Retinal pigment epithelial cell (primary cell): ENCODE data around the gene TGFBR3L.
"Not testable (repeated sequence)": the region's sequence is repeated elsewhere in the genome, so short reads cannot be mapped to it uniquely, and the experiment has no call there.

ENCODE experiments used
- DNase-seq: peaks from one replicate; pipeline ENCODE4 v3.0.0-alpha.2; 2010; ENCODE audit warnings: low read depth
- H3K4me3 ChIP-seq: 2 replicates; pipeline ENCODE4 v1.5.1; 2011; ENCODE audit warnings: mild to moderate bottlenecking, low read length, control low read depth, moderate library complexity
- TF ChIP-seq, protein P1 (sequence below): conservative IDR thresholded peaks from 2 replicates; pipeline ENCODE4 v1.5.1; 2011; ENCODE audit warnings: low read depth, low read length, control low read depth, inconsistent platforms

TGFBR3L gene

DNA sequence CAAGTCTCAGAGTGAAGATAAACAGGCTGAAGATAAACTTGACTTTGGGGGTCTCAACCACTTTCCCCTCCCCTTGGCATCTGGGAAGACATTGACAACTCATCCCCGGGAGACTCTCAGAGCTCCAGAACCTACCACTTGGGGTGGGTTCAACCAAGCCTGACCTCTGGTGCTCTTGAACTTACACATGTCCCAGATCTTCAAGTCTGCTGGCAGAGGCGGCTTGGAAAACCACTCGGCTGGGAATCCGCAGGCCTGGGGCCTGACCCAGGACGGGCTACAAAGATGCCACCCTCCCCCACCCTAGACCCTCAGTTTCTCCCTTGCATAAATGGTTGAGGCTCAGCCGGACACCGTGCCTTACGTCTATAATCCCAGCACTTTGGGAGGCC is 25.8 kb upstream of the TGFBR3L start:
- peak overlapping the region; percentile 71 for H3K4me3 ChIP-seq
- TF ChIP-seq, protein P1, sequence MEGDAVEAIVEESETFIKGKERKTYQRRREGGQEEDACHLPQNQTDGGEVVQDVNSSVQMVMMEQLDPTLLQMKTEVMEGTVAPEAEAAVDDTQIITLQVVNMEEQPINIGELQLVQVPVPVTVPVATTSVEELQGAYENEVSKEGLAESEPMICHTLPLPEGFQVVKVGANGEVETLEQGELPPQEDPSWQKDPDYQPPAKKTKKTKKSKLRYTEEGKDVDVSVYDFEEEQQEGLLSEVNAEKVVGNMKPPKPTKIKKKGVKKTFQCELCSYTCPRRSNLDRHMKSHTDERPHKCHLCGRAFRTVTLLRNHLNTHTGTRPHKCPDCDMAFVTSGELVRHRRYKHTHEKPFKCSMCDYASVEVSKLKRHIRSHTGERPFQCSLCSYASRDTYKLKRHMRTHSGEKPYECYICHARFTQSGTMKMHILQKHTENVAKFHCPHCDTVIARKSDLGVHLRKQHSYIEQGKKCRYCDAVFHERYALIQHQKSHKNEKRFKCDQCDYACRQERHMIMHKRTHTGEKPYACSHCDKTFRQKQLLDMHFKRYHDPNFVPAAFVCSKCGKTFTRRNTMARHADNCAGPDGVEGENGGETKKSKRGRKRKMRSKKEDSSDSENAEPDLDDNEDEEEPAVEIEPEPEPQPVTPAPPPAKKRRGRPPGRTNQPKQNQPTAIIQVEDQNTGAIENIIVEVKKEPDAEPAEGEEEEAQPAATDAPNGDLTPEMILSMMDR, result no peak

DNA sequence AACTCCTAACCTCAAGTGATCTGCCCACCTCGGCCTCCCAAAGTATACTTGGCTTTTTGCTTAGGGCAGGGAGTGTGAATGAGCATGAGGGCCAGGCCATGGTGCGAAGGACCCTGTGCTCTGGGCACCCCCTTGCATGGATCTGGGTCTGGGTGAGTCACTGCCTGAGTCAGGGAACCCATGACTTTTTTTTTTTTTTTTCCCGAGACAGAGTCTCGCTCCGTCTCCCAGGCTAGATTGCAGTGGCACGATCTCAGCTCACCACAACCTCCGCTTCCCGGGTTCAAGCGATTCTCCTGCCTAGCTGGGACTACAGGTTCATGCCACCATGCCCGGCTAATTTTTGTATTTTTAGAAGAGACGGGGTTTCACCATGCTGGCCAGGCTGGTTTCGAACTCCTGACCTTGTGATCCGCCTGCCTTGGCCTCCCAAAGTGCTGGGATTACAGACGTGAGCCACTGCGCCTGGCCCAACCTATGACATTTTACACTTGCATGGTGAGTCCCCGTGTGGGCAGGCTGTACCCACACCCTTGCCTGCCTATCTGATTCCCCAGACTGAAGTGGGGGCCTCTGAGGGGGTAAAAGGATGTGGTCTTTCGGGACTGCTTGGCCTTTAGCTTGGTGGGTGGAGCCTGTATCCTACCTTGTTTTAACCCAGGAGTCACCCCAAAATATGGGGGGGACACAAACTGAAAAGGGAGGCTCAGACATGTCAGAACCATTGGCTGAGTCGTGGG is 21.1 kb upstream of the TGFBR3L start:
- peak; percentile 56 for DNase-seq
- H3K4me3 ChIP-seq, result not testable (repeated sequence)

More for the DNA sequence above, 25.8 kb upstream of the TGFBR3L start:
- no peak for DNase-seq

DNA sequence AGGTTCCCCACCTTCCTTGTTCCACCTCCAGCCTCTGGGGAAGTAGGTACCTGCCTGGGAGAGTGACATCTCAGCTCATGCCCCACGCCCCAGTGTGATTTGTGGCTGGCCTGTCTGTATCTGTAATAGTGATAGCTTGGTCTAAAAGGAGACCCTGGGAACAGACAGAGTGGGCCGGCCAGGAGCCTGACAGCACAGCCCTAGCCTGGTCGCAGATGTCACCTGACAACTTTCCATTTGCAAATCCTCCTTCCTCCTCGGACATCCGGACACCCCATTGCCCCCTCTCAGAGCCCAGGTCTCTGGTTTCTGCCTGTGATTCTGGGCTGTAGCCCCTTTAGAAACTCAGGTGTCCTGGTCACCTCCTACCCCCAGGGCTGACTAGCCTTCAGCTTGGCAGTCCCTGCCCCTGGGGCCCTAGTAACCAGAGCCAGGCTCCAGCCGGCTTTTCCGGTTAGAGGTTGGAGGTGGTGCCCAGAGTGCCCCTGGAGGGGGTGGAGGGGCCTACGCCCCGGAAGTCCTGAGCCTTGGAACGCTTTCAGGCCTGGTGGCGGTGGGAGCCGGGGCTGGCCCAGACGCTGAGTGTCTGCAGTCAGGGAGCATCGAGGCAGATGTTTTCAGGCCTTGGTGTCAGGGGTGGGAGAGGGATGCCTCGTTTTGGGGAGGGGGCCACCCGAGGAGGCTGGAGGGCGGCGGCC is 19.9 kb upstream of the TGFBR3L start:
- TF ChIP-seq, protein P1, result peak; percentile 1
- no peak for DNase-seq
- no peak overlapping the region for H3K4me3 ChIP-seq

DNA sequence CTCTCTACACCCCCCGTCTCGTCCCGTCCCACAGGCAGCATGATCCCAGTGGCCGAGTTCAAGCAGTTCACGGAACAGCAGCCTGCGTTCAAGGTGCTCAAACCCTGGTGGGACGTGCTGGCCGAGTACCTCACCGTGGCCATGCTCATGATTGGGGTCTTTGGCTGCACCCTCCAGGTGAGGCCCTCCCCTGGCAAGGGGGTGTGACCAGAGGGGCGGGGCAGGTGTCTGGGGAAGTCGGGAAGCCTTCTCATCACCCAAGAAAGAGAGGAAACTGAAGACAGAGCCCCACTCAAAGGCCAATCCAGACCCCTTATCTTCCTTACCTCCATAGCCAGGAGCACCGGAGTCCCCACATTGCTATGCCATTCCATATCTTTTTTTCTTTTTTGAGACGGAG is 19.1 kb upstream of the TGFBR3L start:
- no peak for DNase-seq
- TF ChIP-seq, protein P1, result no peak
- no peak overlapping the region for H3K4me3 ChIP-seq

DNA sequence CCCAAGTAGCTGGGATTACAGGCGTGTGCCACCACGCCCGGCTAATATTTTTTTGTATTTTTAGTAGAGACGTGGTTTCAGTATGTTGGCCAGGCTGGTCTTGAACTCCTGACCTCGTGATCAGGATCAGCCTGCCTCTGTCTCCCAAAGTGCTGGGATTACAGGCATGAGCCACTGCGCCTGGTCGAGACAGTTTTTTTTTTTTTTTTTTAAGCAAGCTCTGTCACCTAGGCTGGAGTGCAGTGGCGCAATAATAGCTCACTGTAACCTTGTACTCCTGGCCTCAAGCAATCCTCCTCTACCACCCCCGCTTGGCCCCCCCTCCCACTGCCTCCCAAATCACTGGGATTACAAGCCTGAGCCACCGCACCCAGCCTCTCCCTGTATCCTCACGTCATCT is 17.3 kb upstream of the TGFBR3L start:
- DNase-seq, result no peak
- no peak overlapping the region for H3K4me3 ChIP-seq
- TF ChIP-seq, protein P1, result no peak

DNA sequence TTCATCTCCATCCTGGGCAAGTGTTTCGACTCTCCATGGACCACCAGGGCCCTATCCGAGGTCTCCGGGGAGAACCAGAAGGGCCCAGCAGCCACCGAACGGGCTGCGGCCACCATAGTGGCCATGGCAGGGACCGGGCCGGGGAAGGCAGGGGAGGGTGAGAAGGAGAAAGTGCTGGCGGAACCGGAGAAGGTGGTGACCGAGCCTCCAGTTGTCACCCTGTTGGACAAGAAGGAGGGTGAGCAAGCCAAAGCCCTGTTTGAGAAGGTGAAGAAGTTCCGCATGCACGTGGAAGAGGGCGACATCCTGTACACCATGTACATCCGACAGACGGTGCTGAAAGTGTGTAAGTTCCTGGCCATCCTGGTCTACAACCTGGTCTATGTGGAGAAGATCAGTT is 15.7 kb upstream of the TGFBR3L start:
- no peak overlapping the region for H3K4me3 ChIP-seq
- no peak for DNase-seq
- TF ChIP-seq, protein P1, result no peak

DNA sequence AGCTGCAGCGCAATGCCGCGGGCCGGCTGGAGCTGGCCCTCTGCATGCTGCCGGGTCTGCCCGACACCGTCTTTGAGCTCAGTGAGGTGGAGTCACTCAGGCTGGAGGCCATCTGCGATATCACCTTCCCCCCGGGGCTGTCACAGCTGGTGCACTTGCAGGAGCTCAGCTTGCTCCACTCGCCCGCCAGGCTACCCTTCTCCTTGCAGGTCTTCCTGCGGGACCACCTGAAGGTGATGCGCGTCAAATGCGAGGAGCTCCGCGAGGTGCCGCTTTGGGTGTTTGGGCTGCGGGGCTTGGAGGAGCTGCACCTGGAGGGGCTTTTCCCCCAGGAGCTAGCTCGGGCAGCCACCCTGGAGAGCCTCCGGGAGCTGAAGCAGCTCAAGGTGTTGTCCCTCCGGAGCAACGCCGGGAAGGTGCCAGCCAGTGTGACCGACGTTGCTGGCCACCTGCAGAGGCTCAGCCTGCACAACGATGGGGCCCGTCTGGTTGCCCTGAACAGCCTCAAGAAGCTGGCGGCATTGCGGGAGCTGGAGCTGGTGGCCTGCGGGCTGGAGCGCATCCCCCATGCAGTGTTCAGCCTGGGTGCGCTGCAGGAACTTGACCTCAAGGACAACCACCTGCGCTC is 14.8 kb upstream of the TGFBR3L start:
- H3K4me3 ChIP-seq, result no peak overlapping the region
- no peak for DNase-seq
- TF ChIP-seq, protein P1, result no peak
